ENCODE data around the gene FRMD4A. TPM values are rescaled to one million over a fixed set of nuclear protein-coding genes. Genes with fewer than 3 reads are reported as not detected.

Gene FRMD4A
- total RNA-seq, 2 donors from 2014 or later: 18.9 to 46.1 TPM

DNA sequence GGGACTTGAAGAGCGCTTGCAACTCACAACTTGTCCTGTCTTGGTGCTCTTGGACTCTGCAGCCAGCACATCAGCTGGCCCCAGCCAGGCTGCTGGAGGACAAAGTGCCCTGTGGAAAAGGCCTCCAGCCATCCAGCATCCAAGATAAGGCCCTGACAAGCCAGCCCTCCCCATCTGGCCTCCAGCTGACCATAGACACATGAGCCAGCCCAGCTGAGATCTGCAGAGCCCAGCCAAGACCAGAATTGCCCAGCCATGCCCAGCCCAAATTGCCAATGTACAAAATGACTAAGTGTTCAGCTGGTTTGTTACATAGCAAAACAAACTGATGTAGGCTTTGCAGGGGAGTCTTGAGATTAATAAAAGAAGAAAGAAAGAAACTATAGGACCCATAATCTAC lies 36.0 kb upstream of the FRMD4A start:
- Histone ChIP-seq H3K9me3 (no peaks in the 10 kb centered on the region), H3K27me3 (no peaks in the 10 kb centered on the region)
- ATAC-seq: peak; percentile 45

GRCh38 chr10:14365266-14365665 lies 34.5 kb upstream of the FRMD4A start:
- H3K4me1 ChIP-seq: peaks cover 4% of the 10 kb centered on the region
- H3K27ac ChIP-seq: no peak overlapping the region
- no peak for DNase-seq
- intact Hi-C loops (cut with DNase I): no loop called here
- no peaks in the 10 kb centered on the region for H3K36me3 ChIP-seq (replicated peaks in 1 of 2; ENCODE audit: insufficient read depth in 1 of 2, low read depth in 2 of 2)
- H3K27me3 ChIP-seq: no peaks in the 10 kb centered on the region
- H3K4me3 ChIP-seq: no peak overlapping the region
- TF ChIP-seq, protein P1, sequence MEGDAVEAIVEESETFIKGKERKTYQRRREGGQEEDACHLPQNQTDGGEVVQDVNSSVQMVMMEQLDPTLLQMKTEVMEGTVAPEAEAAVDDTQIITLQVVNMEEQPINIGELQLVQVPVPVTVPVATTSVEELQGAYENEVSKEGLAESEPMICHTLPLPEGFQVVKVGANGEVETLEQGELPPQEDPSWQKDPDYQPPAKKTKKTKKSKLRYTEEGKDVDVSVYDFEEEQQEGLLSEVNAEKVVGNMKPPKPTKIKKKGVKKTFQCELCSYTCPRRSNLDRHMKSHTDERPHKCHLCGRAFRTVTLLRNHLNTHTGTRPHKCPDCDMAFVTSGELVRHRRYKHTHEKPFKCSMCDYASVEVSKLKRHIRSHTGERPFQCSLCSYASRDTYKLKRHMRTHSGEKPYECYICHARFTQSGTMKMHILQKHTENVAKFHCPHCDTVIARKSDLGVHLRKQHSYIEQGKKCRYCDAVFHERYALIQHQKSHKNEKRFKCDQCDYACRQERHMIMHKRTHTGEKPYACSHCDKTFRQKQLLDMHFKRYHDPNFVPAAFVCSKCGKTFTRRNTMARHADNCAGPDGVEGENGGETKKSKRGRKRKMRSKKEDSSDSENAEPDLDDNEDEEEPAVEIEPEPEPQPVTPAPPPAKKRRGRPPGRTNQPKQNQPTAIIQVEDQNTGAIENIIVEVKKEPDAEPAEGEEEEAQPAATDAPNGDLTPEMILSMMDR (IDR thresholded peaks at IDR 0.05): no peak
- TF ChIP-seq POLR2A (IDR thresholded peaks at IDR 0.05): no peak
- ATAC-seq: no peak
- no peaks in the 10 kb centered on the region for H3K9me3 ChIP-seq
- WGBS, 2 donors: 52 to 58% methylated on average over 6 of the region's 6 CpGs

More for the DNA sequence above, 36.0 kb upstream of the FRMD4A start:
- H3K4me3 ChIP-seq: no peak overlapping the region
- H3K27ac ChIP-seq: no peak overlapping the region
- peak; percentile 34 to 53 (median 42) for DNase-seq
- intact Hi-C loops (cut with DNase I): no loop called here
- TF ChIP-seq, protein P1 (IDR thresholded peaks at IDR 0.05): no peak
- no peak for TF ChIP-seq POLR2A (IDR thresholded peaks at IDR 0.05)
- peaks cover 4% of the 10 kb centered on the region for H3K4me1 ChIP-seq
- 100% methylated on average over 1 of the region's 1 CpG; no CpG with 5 or more reads in 1 of the 2 donors for WGBS, 2 donors
- no peaks in the 10 kb centered on the region for H3K36me3 ChIP-seq (replicated peaks in 1 of 2; ENCODE audit: insufficient read depth in 1 of 2, low read depth in 2 of 2)

DNA sequence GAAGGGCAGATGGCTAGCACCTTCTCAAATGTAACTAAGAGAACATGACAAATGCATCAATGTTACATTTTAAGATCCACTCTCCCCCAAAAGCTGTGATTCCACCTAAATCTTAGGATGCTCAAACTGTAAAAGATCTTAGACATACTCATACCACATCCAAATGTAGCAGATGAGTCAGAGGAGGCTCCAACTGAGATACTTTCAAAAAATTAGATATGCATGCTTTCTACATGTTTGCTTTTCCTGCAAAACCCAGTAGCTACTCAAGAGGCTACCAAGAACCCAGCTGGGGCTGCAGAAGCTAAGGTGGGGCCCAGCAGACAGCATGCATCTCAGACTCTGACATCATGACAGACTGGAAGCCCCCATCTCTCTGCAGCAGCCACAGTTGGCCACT lies 31.4 kb upstream of the FRMD4A start:
- Histone ChIP-seq H3K4me1 (peaks cover 4% of the 10 kb centered on the region), H3K36me3 (replicated peaks in 1 of 2; ENCODE audit: insufficient read depth in 1 of 2, low read depth in 2 of 2) (no peaks in the 10 kb centered on the region), H3K4me3 (no peak overlapping the region), H3K9me3 (no peaks in the 10 kb centered on the region), H3K27me3 (no peaks in the 10 kb centered on the region), H3K27ac (no peak overlapping the region)
- intact Hi-C loops (cut with DNase I): no loop called here
- ATAC-seq (no peak), DNase-seq (no peak)
- no peak for TF ChIP-seq POLR2A (IDR thresholded peaks at IDR 0.05)
- TF ChIP-seq, protein P1 (IDR thresholded peaks at IDR 0.05): no peak

DNA sequence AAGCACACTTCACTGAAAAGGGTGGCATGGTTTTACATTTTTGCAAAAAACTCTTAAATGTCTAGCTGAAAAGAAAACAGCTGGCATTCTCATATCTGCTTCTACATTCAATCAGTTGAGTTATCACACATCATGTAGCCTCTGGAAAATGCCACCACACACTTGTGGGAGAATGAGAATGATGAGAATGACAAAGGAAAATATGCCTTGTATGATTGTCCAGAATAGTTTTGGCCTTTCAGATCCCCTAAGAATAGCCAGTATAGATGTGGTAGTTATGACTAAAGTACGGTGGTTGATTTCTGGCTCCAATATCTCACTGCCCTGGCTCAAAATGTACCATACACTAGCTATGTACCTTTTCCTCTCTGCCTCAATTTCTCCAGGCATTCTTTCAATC lies 30.2 kb upstream of the FRMD4A start:
- TF ChIP-seq, protein P1 (IDR thresholded peaks at IDR 0.05): no peak
- no peak for TF ChIP-seq POLR2A (IDR thresholded peaks at IDR 0.05)
- intact Hi-C loops (cut with DNase I): no loop called here
- Histone ChIP-seq H3K9me3 (no peaks in the 10 kb centered on the region), H3K4me3 (no peak overlapping the region), H3K4me1 (peaks cover 4% of the 10 kb centered on the region), H3K36me3 (replicated peaks in 1 of 2; ENCODE audit: insufficient read depth in 1 of 2, low read depth in 2 of 2) (no peaks in the 10 kb centered on the region), H3K27ac (no peak overlapping the region), H3K27me3 (no peaks in the 10 kb centered on the region)
- 94 to 96% methylated on average over 1 of the region's 1 CpG for WGBS, 2 donors
- ATAC-seq: no peak
- no peak for DNase-seq

DNA sequence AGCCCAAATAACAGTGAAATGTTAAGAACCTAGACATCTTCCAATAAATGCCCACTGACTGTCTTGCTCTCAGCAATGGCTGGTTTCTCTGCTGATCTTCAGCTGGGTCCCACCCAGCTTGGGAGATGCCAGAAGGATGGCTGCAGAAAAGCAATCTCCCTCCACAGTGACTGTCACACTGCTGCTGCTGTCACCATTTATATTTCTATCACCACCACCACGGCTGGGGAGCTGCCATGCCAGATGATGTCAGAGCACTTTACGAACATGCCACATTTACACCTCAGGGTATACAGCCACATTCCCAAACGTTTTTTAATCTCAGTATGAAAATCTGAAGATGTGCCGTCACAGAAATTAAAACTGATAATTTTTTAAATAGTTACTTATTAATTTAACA lies 29.8 kb upstream of the FRMD4A start:
- H3K36me3 ChIP-seq (replicated peaks in 1 of 2; ENCODE audit: insufficient read depth in 1 of 2, low read depth in 2 of 2): no peaks in the 10 kb centered on the region
- DNase-seq (no peak), ATAC-seq (no peak)
- no peak for TF ChIP-seq POLR2A (IDR thresholded peaks at IDR 0.05)
- TF ChIP-seq, protein P1 (IDR thresholded peaks at IDR 0.05): no peak
- H3K9me3 ChIP-seq: no peaks in the 10 kb centered on the region
- H3K4me1 ChIP-seq: peaks cover 3% of the 10 kb centered on the region
- H3K4me3 ChIP-seq: no peak overlapping the region
- no peak overlapping the region for H3K27ac ChIP-seq
- intact Hi-C loops (cut with DNase I): no loop called here
- 57 to 70% methylated on average over 4 of the region's 4 CpGs for WGBS, 2 donors
- no peaks in the 10 kb centered on the region for H3K27me3 ChIP-seq
